ENCODE measurements around the gene CLSTN2. TPM values are rescaled to one million over a fixed set of nuclear protein-coding genes. Genes with fewer than 3 reads are reported as not detected.

The CLSTN2 gene
- total RNA-seq, 1 experiment from 2014 or later: 0.02 TPM

- BruUV-seq (replicated peaks): no TSS peak
- Histone ChIP-seq H3K9me2 (ENCODE audit: insufficient read depth) (no peaks in the 10 kb centered on the region), H3K27ac (ENCODE audit: low read depth, low read length) (no peak overlapping the region), H3K9ac (ENCODE audit: low read length) (no peak overlapping the region), H3K79me2 (ENCODE audit: insufficient read depth, low read length) (no peaks in the 10 kb centered on the region), H3K9me3 (ENCODE audit: control insufficient read depth in 1 of 2, insufficient read depth in 1 of 2, low read depth in 1 of 2, low read length in 2 of 2) (no peaks in the 10 kb centered on the region), H3K4me3 (replicated peaks in 1 of 2; ENCODE audit: low read depth in 1 of 2, low read length in 2 of 2) (no peak overlapping the region), H3K4me1 (ENCODE audit: control insufficient read depth in 1 of 2, insufficient read depth in 2 of 2, low read length in 2 of 2) (no peaks in the 10 kb centered on the region), H4K20me1 (ENCODE audit: insufficient read depth) (no peaks in the 10 kb centered on the region), H3K4me2 (ENCODE audit: low read length) (no peak overlapping the region), H3K36me3 (ENCODE audit: control insufficient read depth in 1 of 2, insufficient read depth in 2 of 2, low read length in 2 of 2) (no peaks in the 10 kb centered on the region), H3K27me3 (ENCODE audit: insufficient read depth, low read length) (peaks cover 56% of the 10 kb centered on the region), H2AFZ (ENCODE audit: low read depth, low read length, poor library complexity, severe bottlenecking) (no peak overlapping the region)
- intact Hi-C loops (cut with micrococcal nuclease): no loop called here
- ATAC-seq: no peak
- POLR2A ChIA-PET: no interaction called here
- TF ChIP-seq EZH2 (IDR thresholded peaks at IDR 0.05) (no peak), FOSL1 (IDR thresholded peaks at IDR 0.05; ENCODE audit: low read depth) (no peak), ELF1 (IDR thresholded peaks at IDR 0.05; ENCODE audit: borderline replicate concordance, low read depth) (no peak), CBX3 (IDR thresholded peaks at IDR 0.05; ENCODE audit: low read depth) (no peak), ZFX (IDR thresholded peaks at IDR 0.05) (no peak)
- CTCF ChIA-PET: no interaction called here
- DNase-seq (ENCODE audit: low read depth, low spot score): no peak
- RAD21 ChIA-PET (ENCODE audit: low non-redundant PET in 1 of 2, low total read pairs in 2 of 2, uncharacterized antibody in 2 of 2, unreplicated experiment in 2 of 2): no interaction called here
Measured at GRCh38 chr3:139975594-139976365, 40.8 kb downstream of the CLSTN2 start.

DNA sequence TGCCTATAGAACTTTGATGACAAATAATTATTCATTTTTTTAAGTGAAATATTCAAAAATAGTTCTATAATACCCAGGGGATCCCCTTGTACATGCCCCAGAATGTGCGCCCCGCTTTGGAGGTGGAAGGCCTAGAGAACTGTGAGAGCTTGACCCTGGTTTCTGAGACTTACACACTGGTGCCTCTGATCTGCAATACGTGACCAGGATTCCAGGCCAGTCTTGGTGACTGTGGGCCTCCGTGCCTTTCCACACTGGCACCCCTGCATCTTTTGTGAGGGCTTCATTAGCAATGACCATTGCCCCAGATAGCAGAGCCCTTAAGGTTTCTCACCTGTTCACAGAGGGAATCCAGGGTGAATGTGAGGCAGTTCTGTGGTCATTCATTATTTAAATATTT is 44.0 kb downstream of the CLSTN2 start:
- H2AFZ ChIP-seq (ENCODE audit: low read depth, low read length, poor library complexity, severe bottlenecking): no peak overlapping the region
- no peaks in the 10 kb centered on the region for H3K9me2 ChIP-seq (ENCODE audit: insufficient read depth)
- peaks cover 43% of the 10 kb centered on the region for H3K27me3 ChIP-seq (ENCODE audit: insufficient read depth, low read length)
- H3K4me2 ChIP-seq (ENCODE audit: low read length): no peak overlapping the region
- RAD21 ChIA-PET (ENCODE audit: low non-redundant PET in 1 of 2, low total read pairs in 2 of 2, uncharacterized antibody in 2 of 2, unreplicated experiment in 2 of 2): no interaction called here
- intact Hi-C loops (cut with micrococcal nuclease): no loop called here
- no peaks in the 10 kb centered on the region for H3K36me3 ChIP-seq (ENCODE audit: control insufficient read depth in 1 of 2, insufficient read depth in 2 of 2, low read length in 2 of 2)
- no peaks in the 10 kb centered on the region for H3K4me1 ChIP-seq (ENCODE audit: control insufficient read depth in 1 of 2, insufficient read depth in 2 of 2, low read length in 2 of 2)
- POLR2A ChIA-PET: no interaction called here
- no peaks in the 10 kb centered on the region for H3K9me3 ChIP-seq (ENCODE audit: control insufficient read depth in 1 of 2, insufficient read depth in 1 of 2, low read depth in 1 of 2, low read length in 2 of 2)
- CTCF ChIA-PET: no interaction called here
- H4K20me1 ChIP-seq (ENCODE audit: insufficient read depth): no peaks in the 10 kb centered on the region
- no peak overlapping the region for H3K27ac ChIP-seq (ENCODE audit: low read depth, low read length)
- no TSS peak for BruUV-seq (replicated peaks)
- no peaks in the 10 kb centered on the region for H3K79me2 ChIP-seq (ENCODE audit: insufficient read depth, low read length)
- no peak for DNase-seq (ENCODE audit: low read depth, low spot score)
- no peak overlapping the region for H3K9ac ChIP-seq (ENCODE audit: low read length)
- ATAC-seq: no peak
- H3K4me3 ChIP-seq (replicated peaks in 1 of 2; ENCODE audit: low read depth in 1 of 2, low read length in 2 of 2): no peak overlapping the region
- TF ChIP-seq POLR2A (IDR thresholded peaks at IDR 0.05; ENCODE audit: borderline replicate concordance, extremely low read depth, insufficient read depth, insufficient read length) (no peak), ZFX (IDR thresholded peaks at IDR 0.05) (no peak), TCF7L2 (IDR thresholded peaks at IDR 0.05; ENCODE audit: borderline replicate concordance, extremely low read depth, insufficient read depth, insufficient read length) (no peak), ZBTB33 (IDR thresholded peaks at IDR 0.05; ENCODE audit: extremely low read depth, insufficient replicate concordance, low read length) (no peak), MAX (IDR thresholded peaks at IDR 0.05) (no peak), CBX3 (IDR thresholded peaks at IDR 0.05; ENCODE audit: low read depth) (no peak), FOSL1 (IDR thresholded peaks at IDR 0.05; ENCODE audit: low read depth) (no peak), EZH2 (IDR thresholded peaks at IDR 0.05) (no peak), EGR1 (IDR thresholded peaks at IDR 0.05; ENCODE audit: low read depth) (no peak), JUND (IDR thresholded peaks at IDR 0.05) (no peak), ATF3 (IDR thresholded peaks at IDR 0.05) (no peak), YY1 (IDR thresholded peaks at IDR 0.05; ENCODE audit: extremely low read depth, insufficient replicate concordance, low read depth, low read length) (no peak), POLR2AphosphoS5 (IDR thresholded peaks at IDR 0.05; ENCODE audit: low read depth, low read length) (no peak), RAD21 (IDR thresholded peaks at IDR 0.05; ENCODE audit: low read depth) (no peak)
- TF ChIP-seq, protein P1, sequence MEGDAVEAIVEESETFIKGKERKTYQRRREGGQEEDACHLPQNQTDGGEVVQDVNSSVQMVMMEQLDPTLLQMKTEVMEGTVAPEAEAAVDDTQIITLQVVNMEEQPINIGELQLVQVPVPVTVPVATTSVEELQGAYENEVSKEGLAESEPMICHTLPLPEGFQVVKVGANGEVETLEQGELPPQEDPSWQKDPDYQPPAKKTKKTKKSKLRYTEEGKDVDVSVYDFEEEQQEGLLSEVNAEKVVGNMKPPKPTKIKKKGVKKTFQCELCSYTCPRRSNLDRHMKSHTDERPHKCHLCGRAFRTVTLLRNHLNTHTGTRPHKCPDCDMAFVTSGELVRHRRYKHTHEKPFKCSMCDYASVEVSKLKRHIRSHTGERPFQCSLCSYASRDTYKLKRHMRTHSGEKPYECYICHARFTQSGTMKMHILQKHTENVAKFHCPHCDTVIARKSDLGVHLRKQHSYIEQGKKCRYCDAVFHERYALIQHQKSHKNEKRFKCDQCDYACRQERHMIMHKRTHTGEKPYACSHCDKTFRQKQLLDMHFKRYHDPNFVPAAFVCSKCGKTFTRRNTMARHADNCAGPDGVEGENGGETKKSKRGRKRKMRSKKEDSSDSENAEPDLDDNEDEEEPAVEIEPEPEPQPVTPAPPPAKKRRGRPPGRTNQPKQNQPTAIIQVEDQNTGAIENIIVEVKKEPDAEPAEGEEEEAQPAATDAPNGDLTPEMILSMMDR (IDR thresholded peaks at IDR 0.05 in 2 of 3, conservative IDR thresholded peaks at IDR 0.05 in 1 of 3; ENCODE audit: borderline replicate concordance in 1 of 3, insufficient read depth in 1 of 3, low read depth in 2 of 3, low read length in 2 of 3): no peak

Data from HCT116 (cell line).